ENCODE measurements around the gene UBE3B. TPM values are rescaled to one million over a fixed set of nuclear protein-coding genes. Genes with fewer than 3 reads are reported as not detected.

The UBE3B gene
- total RNA-seq, 1 experiment from 2014 or later = 17.0 TPM

- Histone ChIP-seq H3K4me3 (ENCODE audit: insufficient read depth, low read depth, low read length) (no peak overlapping the region), H3K36me3 (replicated peaks; ENCODE audit: control insufficient read depth, insufficient read depth, low read length) (no peaks in the 10 kb centered on the region), H3K27me3 (ENCODE audit: control insufficient read depth, insufficient read depth, low read length) (no peaks in the 10 kb centered on the region)
- peak; percentile 44 for DNase-seq
Measured at GRCh38 chr12:109532721-109533486, 55.5 kb downstream of the UBE3B start.

DNA sequence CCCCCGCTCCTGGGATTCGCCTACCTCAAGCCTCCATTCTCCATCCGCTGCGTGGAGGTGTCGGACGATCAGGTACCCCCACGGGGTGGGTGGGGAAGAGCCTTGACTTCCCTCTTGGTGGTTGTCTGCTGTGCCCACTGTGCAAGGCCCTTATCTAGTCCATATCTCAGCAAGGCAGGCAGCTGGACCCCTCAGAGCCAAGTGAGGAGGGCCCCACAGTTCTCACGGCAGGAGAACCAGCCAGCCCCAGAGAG is 56.0 kb downstream of the UBE3B start:
- no peaks in the 10 kb centered on the region for H3K27me3 ChIP-seq (ENCODE audit: control insufficient read depth, insufficient read depth, low read length)

GRCh38 chr12:109534456-109534855 is 57.0 kb downstream of the UBE3B start:
- no peak for DNase-seq
- Histone ChIP-seq H3K27me3 (ENCODE audit: control insufficient read depth, insufficient read depth, low read length) (no peaks in the 10 kb centered on the region), H3K36me3 (replicated peaks; ENCODE audit: control insufficient read depth, insufficient read depth, low read length) (no peaks in the 10 kb centered on the region), H3K4me3 (ENCODE audit: insufficient read depth, low read depth, low read length) (no peak overlapping the region)

More for the DNA sequence above, 56.0 kb downstream of the UBE3B start:
- Histone ChIP-seq H3K4me3 (ENCODE audit: insufficient read depth, low read depth, low read length) (no peak overlapping the region), H3K36me3 (replicated peaks; ENCODE audit: control insufficient read depth, insufficient read depth, low read length) (no peaks in the 10 kb centered on the region)
- DNase-seq = no peak

GRCh38 chr12:109535231-109535862 is 57.9 kb downstream of the UBE3B start:
- peak; percentile 39 for DNase-seq
- Histone ChIP-seq H3K27me3 (ENCODE audit: control insufficient read depth, insufficient read depth, low read length) (no peaks in the 10 kb centered on the region), H3K4me3 (ENCODE audit: insufficient read depth, low read depth, low read length) (no peak overlapping the region), H3K36me3 (replicated peaks; ENCODE audit: control insufficient read depth, insufficient read depth, low read length) (no peaks in the 10 kb centered on the region)

DNA sequence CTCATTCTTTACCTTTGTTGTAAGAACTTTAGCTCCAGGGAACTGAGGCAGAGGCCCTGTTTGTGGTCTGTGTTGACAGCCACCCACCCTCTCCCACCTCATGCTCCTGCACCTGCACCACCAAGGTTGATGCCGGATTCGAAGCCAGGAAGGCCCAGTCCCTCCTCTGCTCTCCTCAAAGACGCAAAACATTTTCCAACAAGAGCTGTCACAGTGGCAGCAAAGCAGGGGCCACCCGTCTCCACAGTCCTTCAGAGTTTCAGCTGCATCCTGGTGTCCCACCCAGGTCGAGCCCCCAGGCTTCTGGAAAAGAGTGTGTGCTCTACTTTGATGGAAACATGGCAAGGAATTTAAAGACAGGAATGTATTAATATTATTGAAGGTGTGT is 58.4 kb downstream of the UBE3B start:
- Histone ChIP-seq H3K27me3 (ENCODE audit: control insufficient read depth, insufficient read depth, low read length) (no peaks in the 10 kb centered on the region), H3K4me3 (ENCODE audit: insufficient read depth, low read depth, low read length) (no peak overlapping the region), H3K36me3 (replicated peaks; ENCODE audit: control insufficient read depth, insufficient read depth, low read length) (no peaks in the 10 kb centered on the region)
- no peak for DNase-seq

DNA sequence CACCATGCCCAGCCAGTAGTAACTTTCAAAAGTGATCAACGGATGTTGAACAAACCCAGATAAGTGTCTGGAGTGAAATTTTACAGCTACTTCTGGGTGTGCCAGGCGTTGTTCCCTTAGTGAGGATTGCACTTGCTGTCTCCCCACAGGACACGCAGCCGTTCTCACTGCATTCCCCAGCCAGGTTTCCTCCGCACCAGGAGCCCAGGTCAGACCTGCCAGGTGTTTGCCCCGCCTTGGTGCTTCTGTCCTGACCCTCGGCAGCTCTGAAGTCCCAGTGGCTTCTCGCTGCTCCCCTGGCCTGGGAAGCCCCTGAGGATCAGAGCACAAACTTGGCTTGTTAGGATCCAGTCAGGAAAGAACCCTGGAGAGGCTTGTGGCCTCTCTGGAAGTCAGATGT is 59.7 kb downstream of the UBE3B start:
- Histone ChIP-seq H3K36me3 (replicated peaks; ENCODE audit: control insufficient read depth, insufficient read depth, low read length) (no peaks in the 10 kb centered on the region), H3K27me3 (ENCODE audit: control insufficient read depth, insufficient read depth, low read length) (no peaks in the 10 kb centered on the region), H3K4me3 (ENCODE audit: insufficient read depth, low read depth, low read length) (no peak overlapping the region)
- no peak for DNase-seq

GRCh38 chr12:109538191-109538863 is 60.9 kb downstream of the UBE3B start:
- H3K4me3 ChIP-seq (ENCODE audit: insufficient read depth, low read depth, low read length) = no peak overlapping the region
- no peaks in the 10 kb centered on the region for H3K36me3 ChIP-seq (replicated peaks; ENCODE audit: control insufficient read depth, insufficient read depth, low read length)
- no peak for DNase-seq
- no peaks in the 10 kb centered on the region for H3K27me3 ChIP-seq (ENCODE audit: control insufficient read depth, insufficient read depth, low read length)

- Histone ChIP-seq H3K4me3 (ENCODE audit: insufficient read depth, low read depth, low read length) (no peak overlapping the region), H3K36me3 (replicated peaks; ENCODE audit: control insufficient read depth, insufficient read depth, low read length) (no peaks in the 10 kb centered on the region), H3K27me3 (ENCODE audit: control insufficient read depth, insufficient read depth, low read length) (no peaks in the 10 kb centered on the region)
- DNase-seq = no peak
Measured at GRCh38 chr12:109539508-109539907, 62.1 kb downstream of the UBE3B start.

GRCh38 chr12:109540526-109541412 is 63.3 kb downstream of the UBE3B start:
- no peak overlapping the region for H3K4me3 ChIP-seq (ENCODE audit: insufficient read depth, low read depth, low read length)
- DNase-seq = no peak
- no peaks in the 10 kb centered on the region for H3K27me3 ChIP-seq (ENCODE audit: control insufficient read depth, insufficient read depth, low read length)
- H3K36me3 ChIP-seq (replicated peaks; ENCODE audit: control insufficient read depth, insufficient read depth, low read length) = no peaks in the 10 kb centered on the region

DNA sequence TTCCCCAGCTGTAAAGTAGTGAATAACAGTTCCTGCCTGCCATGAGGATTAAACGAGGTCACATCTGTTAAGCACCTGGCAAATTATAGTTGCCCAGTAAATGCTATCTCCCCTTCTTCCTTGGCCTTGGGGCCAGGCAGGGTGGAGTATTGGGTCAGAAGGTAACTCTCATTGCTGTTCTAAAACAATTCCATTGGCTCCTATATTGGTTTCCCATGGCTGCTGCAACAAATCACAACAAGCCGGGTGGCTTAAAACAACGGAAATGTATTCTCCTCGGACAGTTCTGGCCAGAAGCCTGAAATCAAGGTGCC is 63.9 kb downstream of the UBE3B start:
- Histone ChIP-seq H3K36me3 (replicated peaks; ENCODE audit: control insufficient read depth, insufficient read depth, low read length) (no peaks in the 10 kb centered on the region), H3K4me3 (ENCODE audit: insufficient read depth, low read depth, low read length) (no peak overlapping the region)
- no peak for DNase-seq

GRCh38 chr12:109542014-109542413 is 64.6 kb downstream of the UBE3B start:
- no peak for DNase-seq
- Histone ChIP-seq H3K36me3 (replicated peaks; ENCODE audit: control insufficient read depth, insufficient read depth, low read length) (no peaks in the 10 kb centered on the region), H3K27me3 (ENCODE audit: control insufficient read depth, insufficient read depth, low read length) (no peaks in the 10 kb centered on the region), H3K4me3 (ENCODE audit: insufficient read depth, low read depth, low read length) (no peak overlapping the region)

More for the DNA sequence above, 63.9 kb downstream of the UBE3B start:
- no peaks in the 10 kb centered on the region for H3K27me3 ChIP-seq (ENCODE audit: control insufficient read depth, insufficient read depth, low read length)

DNA sequence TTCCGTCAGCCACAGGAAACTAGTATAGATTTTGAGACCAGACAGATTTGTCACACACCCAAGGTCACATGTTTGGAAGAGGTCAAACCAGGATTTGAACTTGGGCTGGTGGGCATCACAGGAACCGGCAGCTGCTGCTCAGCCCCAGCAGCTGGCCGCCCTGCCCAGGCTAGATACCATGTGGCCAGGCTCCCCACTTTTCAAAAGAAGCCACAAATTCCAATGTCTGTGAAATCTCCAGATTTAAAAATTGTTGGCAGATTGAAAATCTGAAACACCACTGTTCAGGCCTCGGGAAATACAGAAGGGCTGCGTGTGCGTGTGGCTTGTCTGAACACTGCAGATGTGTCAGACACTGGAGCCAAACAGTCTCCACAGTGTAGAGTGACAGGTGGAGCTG is 65.4 kb downstream of the UBE3B start:
- Histone ChIP-seq H3K36me3 (replicated peaks; ENCODE audit: control insufficient read depth, insufficient read depth, low read length) (no peaks in the 10 kb centered on the region), H3K4me3 (ENCODE audit: insufficient read depth, low read depth, low read length) (no peak overlapping the region), H3K27me3 (ENCODE audit: control insufficient read depth, insufficient read depth, low read length) (no peaks in the 10 kb centered on the region)
- DNase-seq = no peak

GRCh38 chr12:109544955-109545531 is 67.6 kb downstream of the UBE3B start:
- DNase-seq = no peak
- Histone ChIP-seq H3K27me3 (ENCODE audit: control insufficient read depth, insufficient read depth, low read length) (no peaks in the 10 kb centered on the region), H3K36me3 (replicated peaks; ENCODE audit: control insufficient read depth, insufficient read depth, low read length) (no peaks in the 10 kb centered on the region), H3K4me3 (ENCODE audit: insufficient read depth, low read depth, low read length) (no peak overlapping the region)

DNA sequence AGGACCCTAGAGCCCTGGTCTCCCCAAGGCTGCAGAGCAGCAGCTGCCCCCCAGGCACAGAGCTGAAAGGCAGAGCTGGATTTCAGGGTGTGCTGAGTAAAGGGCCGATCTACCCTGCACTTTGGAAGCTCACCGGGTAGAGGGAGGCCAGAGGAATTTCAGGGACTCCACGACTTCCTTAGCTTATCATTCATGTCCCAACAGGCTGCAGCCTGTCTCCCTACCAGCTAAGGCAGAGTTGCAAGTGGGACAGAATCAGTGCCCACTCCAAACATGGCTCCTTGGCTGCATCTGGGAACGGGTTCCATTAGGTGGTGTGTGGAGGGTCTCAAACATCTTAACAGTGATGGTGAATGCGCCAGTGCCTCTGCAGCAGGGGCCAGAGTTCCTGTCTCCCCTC is 68.4 kb downstream of the UBE3B start:
- DNase-seq = no peak
- Histone ChIP-seq H3K36me3 (replicated peaks; ENCODE audit: control insufficient read depth, insufficient read depth, low read length) (no peaks in the 10 kb centered on the region), H3K4me3 (ENCODE audit: insufficient read depth, low read depth, low read length) (no peak overlapping the region), H3K27me3 (ENCODE audit: control insufficient read depth, insufficient read depth, low read length) (no peaks in the 10 kb centered on the region)

Measured in H7 (cell line).